T-helper 2 cell treated with Interferon-gamma antibody and Interleukin-4, amounts not matched to agents 5 μg/mL and 100 μg/mL, for 36 hours (primary cell): ENCODE measurements around the gene LEFTY2.
"Not testable (repeated sequence)": the region's sequence is repeated elsewhere in the genome, so short reads cannot be mapped to it uniquely, and the experiment has no call there.

Experiments used
- DNase-seq: peaks from one replicate; pipeline ENCODE4 v3.0.0; 2021; ENCODE audit warnings: low spot score
- H3K27ac Mint-ChIP-seq: one replicate; pipeline ENCODE4 v1.8.0; 2021; ENCODE audit warnings: mild to moderate bottlenecking, mixed read lengths
- H3K27me3 Mint-ChIP-seq: one replicate; pipeline ENCODE4 v1.8.0; 2021; ENCODE audit warnings: low read depth, mixed read lengths
- H3K36me3 Mint-ChIP-seq: one replicate; pipeline ENCODE4 v1.8.0; 2021; ENCODE audit warnings: low read depth, mixed read lengths
- H3K4me1 Mint-ChIP-seq: one replicate; pipeline ENCODE4 v1.8.0; 2021; ENCODE audit warnings: low read depth, mixed read lengths
- H3K4me3 Mint-ChIP-seq: one replicate; pipeline ENCODE4 v1.8.0; 2022; ENCODE audit warnings: mild to moderate bottlenecking, moderate library complexity, mixed read lengths
- H3K9me3 Mint-ChIP-seq: one replicate; pipeline ENCODE4 v1.8.0; 2021; ENCODE audit warnings: mixed read lengths

LEFTY2 gene

DNA sequence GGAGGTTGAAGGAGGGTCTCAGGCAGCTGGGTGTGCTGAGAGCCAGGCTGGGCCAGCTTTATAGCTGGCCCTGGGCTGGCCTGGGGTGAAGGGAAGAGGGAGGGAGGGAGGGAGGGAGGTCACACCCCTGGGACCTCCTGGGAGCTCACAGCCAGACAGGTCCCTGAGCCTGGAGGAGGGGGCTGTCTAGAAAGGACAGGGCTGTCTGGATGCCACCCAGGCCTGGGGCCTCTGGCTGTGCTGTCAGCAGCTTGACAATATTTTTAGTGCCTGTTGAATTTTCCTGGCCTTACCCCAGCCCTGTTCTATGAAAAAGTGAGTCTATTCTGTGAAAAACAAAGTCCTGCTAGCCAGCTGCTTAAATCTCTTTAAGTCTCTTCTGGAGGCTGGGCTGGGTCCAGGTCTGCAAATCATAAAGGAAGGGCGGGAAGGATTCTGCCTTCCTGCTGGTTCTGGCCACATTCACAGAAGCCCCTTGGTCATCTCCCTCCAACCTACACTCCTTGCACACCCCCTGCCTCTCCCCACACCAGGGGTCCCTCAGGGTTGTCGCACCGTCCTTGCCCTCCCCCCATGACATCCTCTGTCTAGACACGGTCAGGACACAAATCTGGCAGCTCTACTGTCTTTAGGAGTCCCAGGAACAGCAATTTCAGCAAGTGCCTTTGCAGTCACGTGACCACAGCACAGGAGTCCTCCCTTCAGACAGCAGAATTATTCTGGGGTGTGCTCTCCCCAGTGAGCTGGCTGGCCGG, at the start of gene LEFTY2:
TSS of gene LEFTY2 (minus strand) at position 34 of the 755 bp plus-strand sequence. CDS start 80 bp downstream, outside the sequence.
- Mint-ChIP-seq H3K4me1 (peaks cover 3% of the 10 kb centered on the region), H3K27ac (no peak within 1 kb of the TSS), H3K36me3 (no peaks in the 10 kb centered on the region), H3K9me3 (no peaks in the 10 kb centered on the region), H3K27me3 (no peaks in the 10 kb centered on the region), H3K4me3 (no peak within 1 kb of the TSS)
- DNase-seq: no peak

DNA sequence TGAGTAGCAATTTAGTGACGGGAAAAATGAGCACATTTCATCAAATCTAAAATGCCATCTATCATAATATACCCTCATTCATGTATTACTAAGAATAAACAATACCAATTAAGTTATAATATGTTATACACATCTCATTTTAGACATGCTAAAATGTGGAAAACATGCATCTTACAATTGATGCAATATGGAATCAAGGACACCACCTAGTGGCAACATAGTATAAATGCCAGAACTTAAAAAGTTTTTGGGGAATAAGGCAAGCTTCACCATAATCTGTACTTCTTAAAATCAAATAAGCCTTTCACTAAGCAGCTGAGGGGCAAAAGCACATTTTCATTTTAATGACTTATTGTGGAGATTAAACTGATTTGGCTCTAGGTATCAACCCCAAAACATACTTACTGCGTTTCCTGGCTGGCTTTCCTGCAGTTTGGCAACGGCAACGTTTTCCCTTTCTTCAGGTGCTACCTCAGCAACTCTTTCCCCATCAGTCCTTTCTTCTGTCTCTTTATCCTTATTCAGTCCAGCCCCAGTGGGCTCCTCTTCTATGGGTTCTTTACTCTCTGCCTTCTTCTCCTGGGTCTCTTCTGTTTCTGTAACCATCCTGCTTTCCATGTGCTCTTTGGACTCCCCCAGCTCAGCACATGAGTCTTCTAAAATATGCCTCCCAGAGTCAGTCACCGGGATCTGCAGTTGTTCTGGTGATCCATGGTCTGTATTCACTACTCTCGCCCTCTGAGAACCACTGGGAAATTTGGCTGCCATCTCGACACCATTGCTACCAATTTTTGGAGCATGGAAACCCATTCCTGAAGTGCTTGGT, 46.7 kb upstream of the LEFTY2 start:
- Mint-ChIP-seq H3K9me3 (no peaks in the 10 kb centered on the region), H3K27ac (no peak overlapping the region), H3K36me3 (peaks cover 56% of the 10 kb centered on the region), H3K4me3 (no peak overlapping the region), H3K4me1 (peaks cover 20% of the 10 kb centered on the region), H3K27me3 (no peaks in the 10 kb centered on the region)
- DNase-seq: no peak

- no peak for DNase-seq
- Mint-ChIP-seq H3K4me1 (peaks cover 3% of the 10 kb centered on the region), H3K9me3 (peaks cover 8% of the 10 kb centered on the region), H3K4me3 (no peak overlapping the region), H3K27me3 (no peaks in the 10 kb centered on the region), H3K27ac (no peak overlapping the region), H3K36me3 (peaks cover 46% of the 10 kb centered on the region)
Observed at GRCh38 chr1:225981714-225982113, 40.7 kb upstream of the LEFTY2 start.

DNA sequence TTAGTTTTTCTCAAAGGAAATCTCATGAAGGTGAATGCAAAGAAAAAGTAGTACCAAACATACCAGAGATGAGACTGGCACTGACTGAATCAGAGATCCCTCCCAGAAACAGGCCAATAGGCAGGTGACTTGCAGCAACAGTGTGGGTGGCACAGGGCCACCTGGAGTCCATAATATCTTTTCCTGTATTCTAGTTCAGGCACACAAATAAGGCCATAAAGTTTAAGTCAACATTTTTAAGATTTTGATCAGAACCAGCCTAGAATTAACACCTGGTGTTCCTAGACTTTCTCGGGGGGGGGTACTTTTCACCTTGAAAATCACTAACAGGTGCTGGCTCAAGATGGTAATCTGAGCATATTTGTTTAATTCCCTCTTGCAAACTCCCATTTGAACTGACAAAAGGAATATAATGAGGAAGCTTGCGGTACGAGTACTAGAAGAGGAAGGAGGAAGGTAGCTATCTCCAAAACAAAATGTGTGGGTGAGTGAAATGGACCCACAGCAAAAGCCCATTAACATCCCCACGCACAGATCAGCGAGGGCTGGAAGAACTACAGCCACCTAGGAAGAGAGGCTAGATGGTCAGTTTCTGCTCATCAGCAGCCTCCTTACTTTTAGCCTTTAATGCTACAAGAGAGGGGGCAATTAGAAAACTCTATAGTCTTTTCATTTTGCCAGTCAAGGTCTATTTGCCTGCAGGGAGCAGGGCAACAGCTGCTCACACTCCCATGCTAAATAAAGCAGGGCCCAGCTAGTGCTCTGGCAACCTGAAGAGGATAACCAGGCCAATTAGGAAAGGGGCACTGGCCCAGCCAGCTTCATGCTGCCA, 39.2 kb upstream of the LEFTY2 start:
- H3K4me3 Mint-ChIP-seq: no peak overlapping the region
- no peaks in the 10 kb centered on the region for H3K27me3 Mint-ChIP-seq
- H3K36me3 Mint-ChIP-seq: peaks cover 36% of the 10 kb centered on the region
- peaks cover 6% of the 10 kb centered on the region for H3K4me1 Mint-ChIP-seq
- DNase-seq: no peak
- H3K27ac Mint-ChIP-seq: no peak overlapping the region
- H3K9me3 Mint-ChIP-seq: peaks cover 8% of the 10 kb centered on the region

- Mint-ChIP-seq H3K27me3 (no peaks in the 10 kb centered on the region), H3K4me3 (no peak overlapping the region), H3K27ac (no peak overlapping the region), H3K36me3 (peaks cover 33% of the 10 kb centered on the region), H3K4me1 (peaks cover 6% of the 10 kb centered on the region), H3K9me3 (peaks cover 8% of the 10 kb centered on the region)
- no peak for DNase-seq
Observed at GRCh38 chr1:225979421-225979820, 38.4 kb upstream of the LEFTY2 start.

DNA sequence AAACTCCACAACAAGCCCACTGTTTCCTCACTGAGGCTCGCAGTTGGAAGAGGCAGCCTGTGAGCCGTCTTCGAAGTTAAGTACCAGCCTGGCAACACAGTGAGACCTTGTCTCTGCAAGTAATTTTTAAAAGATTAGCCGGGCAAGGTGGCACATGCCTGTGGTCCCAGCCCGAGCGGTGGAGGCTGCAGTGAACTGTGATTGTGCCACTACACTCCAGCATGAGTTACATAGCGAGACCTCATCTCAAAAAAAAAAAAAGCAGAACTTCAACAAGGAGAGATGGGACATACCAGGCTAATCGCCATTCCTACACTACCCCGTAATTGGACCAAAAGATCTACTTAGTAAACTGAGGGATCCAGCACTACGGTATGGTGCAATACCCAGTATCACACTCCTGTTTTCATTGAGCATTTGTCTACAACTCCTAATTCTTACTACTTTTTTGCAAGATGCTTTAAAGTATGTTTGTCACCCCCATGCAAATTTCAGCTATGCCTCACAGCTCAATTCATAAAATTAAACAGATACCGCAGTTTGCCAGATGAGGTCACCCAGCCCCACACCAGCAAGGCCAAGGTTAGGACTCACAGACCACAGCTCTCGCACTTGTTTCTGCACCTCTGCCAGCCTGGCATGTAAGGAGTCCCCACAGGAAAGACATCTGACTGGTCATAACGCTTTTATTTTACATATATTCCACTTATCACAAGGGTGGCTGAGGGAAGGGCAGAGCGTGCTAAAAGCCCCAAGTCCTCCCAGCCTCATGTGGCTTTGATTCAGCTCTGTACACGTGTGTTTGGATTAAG, 37.1 kb upstream of the LEFTY2 start:
- Mint-ChIP-seq H3K27me3 (no peaks in the 10 kb centered on the region), H3K27ac (no peak overlapping the region), H3K4me3 (no peak overlapping the region), H3K4me1 (peaks cover 6% of the 10 kb centered on the region), H3K36me3 (peaks cover 27% of the 10 kb centered on the region), H3K9me3 (peaks cover 8% of the 10 kb centered on the region)
- DNase-seq: no peak

DNA sequence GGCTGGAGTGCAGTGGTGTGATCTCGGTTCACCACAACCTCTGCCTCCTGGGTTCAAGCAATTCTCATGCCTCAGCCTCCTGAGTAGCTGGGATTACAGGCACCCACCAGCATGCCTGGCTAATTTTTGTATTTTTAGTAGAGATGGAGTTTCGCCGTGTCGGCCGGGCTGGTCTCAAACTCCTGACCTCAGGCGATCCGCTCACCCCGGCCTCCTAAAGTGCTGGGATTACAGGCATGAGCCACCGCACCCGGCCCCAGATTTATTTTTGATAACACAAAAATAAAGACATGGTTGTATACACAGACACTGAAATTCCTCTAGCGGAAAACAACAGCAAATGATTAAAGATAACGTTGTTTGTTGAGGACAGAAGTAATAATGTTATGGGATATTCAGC, 34.1 kb upstream of the LEFTY2 start:
- not testable (repeated sequence) for H3K36me3 Mint-ChIP-seq, H3K27me3 Mint-ChIP-seq, H3K4me3 Mint-ChIP-seq

DNA sequence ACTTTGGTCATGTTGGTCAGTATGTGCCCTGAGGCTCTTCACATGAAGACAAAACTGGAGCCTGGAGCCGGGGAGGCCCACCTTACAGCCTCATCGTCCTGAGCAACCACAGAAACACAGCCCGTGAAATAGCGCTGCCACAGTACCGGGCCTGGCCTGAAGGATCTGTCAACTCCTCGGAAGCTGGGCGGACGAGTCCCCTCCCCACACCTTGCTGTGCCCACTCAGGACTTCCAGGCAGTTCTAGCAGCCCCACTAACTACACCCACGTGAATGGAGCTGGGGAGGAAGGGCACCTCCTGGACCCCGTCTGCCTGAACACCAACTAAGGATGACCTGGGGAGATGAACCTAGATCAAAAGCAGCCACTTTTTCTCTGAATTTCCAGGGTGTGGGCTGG, 33.4 kb upstream of the LEFTY2 start:
- Mint-ChIP-seq H3K9me3 (no peaks in the 10 kb centered on the region), H3K27ac (no peak overlapping the region), H3K36me3 (peaks cover 3% of the 10 kb centered on the region), H3K27me3 (no peaks in the 10 kb centered on the region), H3K4me3 (no peak overlapping the region), H3K4me1 (peaks cover 6% of the 10 kb centered on the region)
- DNase-seq: no peak

More for the DNA sequence above, 34.1 kb upstream of the LEFTY2 start:
- H3K9me3 Mint-ChIP-seq, DNase-seq, H3K4me1 Mint-ChIP-seq, H3K27ac Mint-ChIP-seq: not testable (repeated sequence)

DNA sequence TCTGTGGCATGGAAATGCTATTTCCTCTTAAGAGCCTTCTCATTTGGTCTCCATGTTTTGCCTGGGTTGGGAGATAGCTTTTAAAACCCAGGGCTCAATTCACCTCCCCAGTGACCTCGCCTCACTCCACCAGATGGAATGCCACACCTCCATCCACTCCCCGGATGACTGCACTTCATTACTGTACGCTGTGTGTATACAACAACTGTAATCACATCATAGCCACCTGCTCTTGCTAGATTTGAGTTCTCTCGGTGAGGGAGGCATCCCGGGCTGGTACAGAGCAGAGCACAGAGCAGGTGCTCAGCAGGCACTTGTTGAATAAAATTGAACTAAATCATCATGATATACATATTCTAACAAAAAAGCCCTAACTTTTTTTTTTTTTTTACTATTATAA, 32.1 kb upstream of the LEFTY2 start:
- no peak for DNase-seq
- Mint-ChIP-seq H3K27ac (no peak overlapping the region), H3K4me3 (no peak overlapping the region), H3K27me3 (no peaks in the 10 kb centered on the region), H3K4me1 (peaks cover 4% of the 10 kb centered on the region), H3K9me3 (no peaks in the 10 kb centered on the region), H3K36me3 (no peaks in the 10 kb centered on the region)

GRCh38 chr1:225972344-225973152, 31.5 kb upstream of the LEFTY2 start:
- Mint-ChIP-seq H3K4me3 (no peak overlapping the region), H3K9me3 (no peaks in the 10 kb centered on the region), H3K36me3 (no peaks in the 10 kb centered on the region), H3K27ac (no peak overlapping the region), H3K27me3 (no peaks in the 10 kb centered on the region), H3K4me1 (peaks cover 4% of the 10 kb centered on the region)
- no peak for DNase-seq

GRCh38 chr1:225970592-225971157, 29.7 kb upstream of the LEFTY2 start:
- not testable (repeated sequence) for H3K36me3 Mint-ChIP-seq, H3K27me3 Mint-ChIP-seq, DNase-seq, H3K4me3 Mint-ChIP-seq, H3K9me3 Mint-ChIP-seq, H3K4me1 Mint-ChIP-seq, H3K27ac Mint-ChIP-seq

GRCh38 chr1:225969751-225970150, 28.7 kb upstream of the LEFTY2 start:
- DNase-seq, H3K4me1 Mint-ChIP-seq, H3K36me3 Mint-ChIP-seq, H3K27me3 Mint-ChIP-seq, H3K9me3 Mint-ChIP-seq, H3K4me3 Mint-ChIP-seq, H3K27ac Mint-ChIP-seq: not testable (repeated sequence)
